ENCODE data around the gene POLR2E.
A peak's percentile ranks its signal among the peaks of the same experiment; 100 is the strongest.

Gene POLR2E

DNA sequence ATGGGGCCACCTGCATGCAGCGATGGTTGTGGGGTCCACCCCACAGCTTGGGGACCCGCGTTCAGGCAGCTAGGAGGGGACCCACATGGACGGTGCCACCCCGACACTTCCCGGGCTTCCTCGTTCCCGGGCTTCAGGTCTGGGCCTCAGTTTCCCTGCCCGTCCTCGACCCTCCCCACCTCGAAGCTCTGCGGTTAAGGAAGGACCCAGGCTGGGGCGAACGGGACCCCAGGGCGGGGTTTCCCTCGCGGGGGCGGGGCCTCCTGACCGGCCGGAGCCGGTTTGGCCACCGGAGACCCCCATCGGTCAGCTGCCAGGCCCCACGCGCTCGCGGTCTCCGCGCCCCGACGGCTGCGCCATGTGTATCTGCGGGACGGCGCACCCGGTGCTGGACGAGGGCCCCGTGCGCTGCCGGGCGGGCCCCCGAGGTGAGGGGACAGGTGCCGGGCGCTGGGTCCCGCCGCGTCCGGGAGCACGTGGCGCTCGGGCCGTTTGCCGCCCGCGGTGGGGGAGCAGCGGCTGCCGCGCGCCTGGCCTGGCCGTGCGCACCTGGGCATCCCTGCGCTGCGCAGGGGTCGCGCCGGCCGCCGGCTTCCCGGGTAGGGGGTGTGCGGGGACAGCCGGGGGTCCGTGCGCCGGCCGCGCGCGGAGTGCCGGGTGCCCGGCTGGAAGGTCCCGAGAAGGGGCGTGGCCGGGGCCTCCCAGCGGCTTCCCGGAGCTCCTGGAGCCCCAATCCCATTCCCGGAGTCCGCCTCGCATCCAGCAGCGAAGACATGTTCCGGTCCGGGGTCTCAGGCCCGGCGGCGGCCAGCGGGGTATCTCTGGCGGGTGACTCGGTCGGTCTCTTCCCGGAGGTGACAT lies 24.0 kb downstream of the POLR2E start:
- no peak for DNase-seq
- Histone ChIP-seq H3K4me3 (ENCODE audit: low read depth, low read length) (no peak overlapping the region), H3K36me3 (replicated peaks) (no peaks in the 10 kb centered on the region), H3K27me3 (replicated peaks) (peaks cover 7% of the 10 kb centered on the region), H3K27ac (no peak overlapping the region)
- TF ChIP-seq, protein P1, sequence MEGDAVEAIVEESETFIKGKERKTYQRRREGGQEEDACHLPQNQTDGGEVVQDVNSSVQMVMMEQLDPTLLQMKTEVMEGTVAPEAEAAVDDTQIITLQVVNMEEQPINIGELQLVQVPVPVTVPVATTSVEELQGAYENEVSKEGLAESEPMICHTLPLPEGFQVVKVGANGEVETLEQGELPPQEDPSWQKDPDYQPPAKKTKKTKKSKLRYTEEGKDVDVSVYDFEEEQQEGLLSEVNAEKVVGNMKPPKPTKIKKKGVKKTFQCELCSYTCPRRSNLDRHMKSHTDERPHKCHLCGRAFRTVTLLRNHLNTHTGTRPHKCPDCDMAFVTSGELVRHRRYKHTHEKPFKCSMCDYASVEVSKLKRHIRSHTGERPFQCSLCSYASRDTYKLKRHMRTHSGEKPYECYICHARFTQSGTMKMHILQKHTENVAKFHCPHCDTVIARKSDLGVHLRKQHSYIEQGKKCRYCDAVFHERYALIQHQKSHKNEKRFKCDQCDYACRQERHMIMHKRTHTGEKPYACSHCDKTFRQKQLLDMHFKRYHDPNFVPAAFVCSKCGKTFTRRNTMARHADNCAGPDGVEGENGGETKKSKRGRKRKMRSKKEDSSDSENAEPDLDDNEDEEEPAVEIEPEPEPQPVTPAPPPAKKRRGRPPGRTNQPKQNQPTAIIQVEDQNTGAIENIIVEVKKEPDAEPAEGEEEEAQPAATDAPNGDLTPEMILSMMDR (IDR thresholded peaks at IDR 0.05; ENCODE audit: low read depth, low read length, missing control alignments) = no peak
- in situ Hi-C loops (cut with HindIII; ENCODE audit: low pct_ligation_motif_present, low sequenced_read_pairs) = no loop called here

DNA sequence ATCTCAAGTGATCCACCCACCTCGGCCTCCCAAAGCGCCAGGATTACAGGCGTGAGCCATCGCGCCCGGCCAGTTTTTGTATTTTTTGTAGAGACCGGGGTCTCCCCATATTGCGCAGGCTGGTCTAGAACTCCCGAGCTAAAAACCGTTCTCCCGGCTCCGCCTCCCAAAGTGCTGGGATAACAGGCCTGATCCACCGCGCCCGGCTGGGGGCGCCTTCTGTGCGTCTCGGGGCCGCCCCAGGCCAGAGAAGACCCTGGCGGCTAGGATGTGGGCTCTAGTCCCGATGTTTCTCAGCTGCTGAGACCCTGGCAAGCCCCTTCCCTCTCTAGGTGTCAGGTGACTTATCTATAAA lies 24.6 kb downstream of the POLR2E start:
- H3K4me3 ChIP-seq (ENCODE audit: low read depth, low read length) = no peak overlapping the region
- peaks cover 7% of the 10 kb centered on the region for H3K27me3 ChIP-seq (replicated peaks)
- in situ Hi-C loops (cut with HindIII; ENCODE audit: low pct_ligation_motif_present, low sequenced_read_pairs) = no loop called here
- H3K27ac ChIP-seq = no peak overlapping the region
- no peak for DNase-seq
- TF ChIP-seq, protein P1 (IDR thresholded peaks at IDR 0.05; ENCODE audit: low read depth, low read length, missing control alignments) = peak; percentile 39
- no peaks in the 10 kb centered on the region for H3K36me3 ChIP-seq (replicated peaks)

GRCh38 chr19:1069009-1069779 lies 26.0 kb downstream of the POLR2E start:
- Histone ChIP-seq H3K36me3 (replicated peaks) (no peaks in the 10 kb centered on the region), H3K4me3 (ENCODE audit: low read depth, low read length) (no peak overlapping the region), H3K27ac (no peak overlapping the region), H3K27me3 (replicated peaks) (peaks cover 7% of the 10 kb centered on the region)
- TF ChIP-seq, protein P1 (IDR thresholded peaks at IDR 0.05; ENCODE audit: low read depth, low read length, missing control alignments) = no peak
- in situ Hi-C loops (cut with HindIII; ENCODE audit: low pct_ligation_motif_present, low sequenced_read_pairs) = no loop called here
- no peak for DNase-seq

DNA sequence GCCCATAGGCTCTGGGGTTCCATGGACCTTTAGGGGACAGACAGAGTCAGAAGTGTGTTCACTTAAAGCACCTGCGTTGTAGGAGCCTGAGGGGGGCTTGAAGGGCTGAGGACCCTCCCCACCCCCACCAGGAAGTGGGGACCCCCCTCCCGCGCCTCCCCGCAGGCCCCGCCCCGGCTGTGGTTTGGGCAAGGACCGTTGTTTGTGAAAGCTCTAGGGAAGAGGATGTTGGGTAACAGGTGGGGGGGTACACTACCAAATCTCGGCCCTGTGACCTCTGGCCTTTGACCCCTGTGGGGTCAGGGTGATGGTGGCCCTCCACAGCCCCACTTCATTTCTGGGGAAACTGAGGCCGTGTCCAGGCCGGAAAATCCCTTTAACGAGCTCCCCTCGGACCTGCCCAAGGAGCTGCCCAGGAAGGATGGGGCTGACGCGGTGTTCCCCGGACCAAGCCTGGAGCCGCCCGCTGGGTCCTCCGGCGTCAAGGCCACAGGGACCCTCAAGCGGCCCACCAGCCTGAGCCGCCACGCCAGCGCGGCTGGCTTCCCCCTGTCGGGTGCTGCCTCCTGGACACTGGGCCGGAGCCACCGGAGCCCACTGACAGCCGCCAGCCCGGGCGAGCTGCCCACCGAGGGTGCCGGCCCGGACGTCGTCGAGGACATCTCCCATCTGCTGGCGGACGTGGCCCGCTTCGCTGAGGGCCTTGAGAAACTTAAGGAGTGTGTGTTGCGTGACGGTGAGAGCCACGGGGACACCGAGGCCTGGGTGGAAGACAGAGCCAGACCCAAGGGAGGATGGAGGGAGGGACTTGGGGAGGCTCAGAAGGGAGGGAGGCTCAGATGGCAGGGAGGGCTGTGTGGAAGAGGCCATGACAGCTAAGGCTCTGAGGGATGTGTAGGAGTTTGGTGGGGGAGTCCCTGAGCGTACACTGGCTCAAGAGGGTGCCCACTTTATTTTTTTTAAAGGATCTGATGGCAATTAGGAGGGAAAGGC lies 26.9 kb downstream of the POLR2E start:
- Histone ChIP-seq H3K27me3 (replicated peaks) (peaks cover 7% of the 10 kb centered on the region), H3K27ac (no peak overlapping the region), H3K36me3 (replicated peaks) (no peaks in the 10 kb centered on the region), H3K4me3 (ENCODE audit: low read depth, low read length) (no peak overlapping the region)
- DNase-seq = no peak
- TF ChIP-seq, protein P1 (IDR thresholded peaks at IDR 0.05; ENCODE audit: low read depth, low read length, missing control alignments) = no peak
- in situ Hi-C loops (cut with HindIII; ENCODE audit: low pct_ligation_motif_present, low sequenced_read_pairs) = no loop called here

DNA sequence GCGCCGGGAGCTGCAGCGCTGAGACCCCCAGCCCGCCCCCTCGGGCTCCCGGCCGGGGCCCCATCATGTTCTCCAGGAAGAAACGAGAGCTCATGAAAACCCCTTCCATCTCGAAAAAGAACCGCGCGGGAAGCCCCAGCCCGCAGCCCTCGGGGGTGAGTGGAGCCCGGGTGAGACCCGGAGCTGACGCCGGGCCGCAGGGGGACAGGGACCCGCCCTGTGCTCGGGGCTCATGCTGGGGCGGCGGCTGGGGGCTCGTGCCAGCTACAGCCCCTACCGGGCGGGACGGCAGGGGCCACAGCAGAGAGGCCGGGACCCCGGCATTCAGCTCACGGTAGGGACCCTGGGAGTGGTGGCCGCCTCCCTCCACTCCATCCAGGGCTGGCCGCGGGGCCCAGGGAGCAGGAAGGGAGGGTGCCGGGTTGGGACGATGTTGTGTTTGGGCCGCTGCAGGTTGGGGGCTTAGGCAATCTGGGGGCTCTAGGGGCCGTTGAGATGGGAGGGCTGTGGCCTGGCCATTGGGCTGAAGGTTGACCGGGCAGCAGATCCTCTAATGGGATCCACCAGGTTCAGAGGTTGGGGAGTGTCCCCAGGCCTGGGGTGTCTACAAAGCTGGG lies 27.7 kb downstream of the POLR2E start:
- Histone ChIP-seq H3K4me3 (ENCODE audit: low read depth, low read length) (no peak overlapping the region), H3K27me3 (replicated peaks) (peaks cover 7% of the 10 kb centered on the region), H3K36me3 (replicated peaks) (no peaks in the 10 kb centered on the region), H3K27ac (no peak overlapping the region)
- in situ Hi-C loops (cut with HindIII; ENCODE audit: low pct_ligation_motif_present, low sequenced_read_pairs) = no loop called here
- DNase-seq = no peak
- TF ChIP-seq, protein P1 (IDR thresholded peaks at IDR 0.05; ENCODE audit: low read depth, low read length, missing control alignments) = no peak
